Endometrium (tissue), 2 donors: ENCODE data around the gene PEX14.

ENCODE experiments used
- FAIRE-seq: peaks from 2 replicates; lab custom pipeline; 2012; peaks lifted over from hg19 to GRCh38; lab: Jason Lieb, UNC
- donor health status: control.
- donor health status: control.

Gene PEX14

GRCh38 chr1:10635085-10635896 lies 160.5 kb downstream of the PEX14 start:
- peak; percentile 29 for FAIRE-seq

DNA sequence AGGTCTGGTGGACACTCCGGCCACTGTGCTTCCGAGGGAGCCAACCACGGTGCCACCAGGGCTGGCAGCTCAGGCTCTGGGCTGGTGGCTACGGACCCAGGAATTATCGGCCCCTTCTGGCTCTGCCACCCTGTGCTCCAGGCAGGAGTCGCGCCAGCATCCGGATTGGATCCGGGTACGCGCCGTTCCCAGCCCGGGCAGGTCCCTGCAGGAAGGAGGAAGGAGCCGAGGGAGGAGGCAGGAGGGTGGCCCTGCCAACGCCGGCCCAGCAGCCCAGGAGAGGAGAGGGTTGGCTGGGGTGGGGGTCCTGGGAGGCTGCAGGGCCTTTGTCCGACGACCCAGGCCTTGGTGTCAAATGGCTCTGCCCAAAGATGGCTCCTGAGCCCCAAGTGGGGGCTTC lies 161.2 kb downstream of the PEX14 start:
- FAIRE-seq, result no peak

GRCh38 chr1:10637400-10637799 lies 162.7 kb downstream of the PEX14 start:
- FAIRE-seq, result no peak

GRCh38 chr1:10637834-10638558 lies 163.2 kb downstream of the PEX14 start:
- FAIRE-seq, result no peak

GRCh38 chr1:10638559-10639005 lies 163.8 kb downstream of the PEX14 start:
- FAIRE-seq, result no peak

DNA sequence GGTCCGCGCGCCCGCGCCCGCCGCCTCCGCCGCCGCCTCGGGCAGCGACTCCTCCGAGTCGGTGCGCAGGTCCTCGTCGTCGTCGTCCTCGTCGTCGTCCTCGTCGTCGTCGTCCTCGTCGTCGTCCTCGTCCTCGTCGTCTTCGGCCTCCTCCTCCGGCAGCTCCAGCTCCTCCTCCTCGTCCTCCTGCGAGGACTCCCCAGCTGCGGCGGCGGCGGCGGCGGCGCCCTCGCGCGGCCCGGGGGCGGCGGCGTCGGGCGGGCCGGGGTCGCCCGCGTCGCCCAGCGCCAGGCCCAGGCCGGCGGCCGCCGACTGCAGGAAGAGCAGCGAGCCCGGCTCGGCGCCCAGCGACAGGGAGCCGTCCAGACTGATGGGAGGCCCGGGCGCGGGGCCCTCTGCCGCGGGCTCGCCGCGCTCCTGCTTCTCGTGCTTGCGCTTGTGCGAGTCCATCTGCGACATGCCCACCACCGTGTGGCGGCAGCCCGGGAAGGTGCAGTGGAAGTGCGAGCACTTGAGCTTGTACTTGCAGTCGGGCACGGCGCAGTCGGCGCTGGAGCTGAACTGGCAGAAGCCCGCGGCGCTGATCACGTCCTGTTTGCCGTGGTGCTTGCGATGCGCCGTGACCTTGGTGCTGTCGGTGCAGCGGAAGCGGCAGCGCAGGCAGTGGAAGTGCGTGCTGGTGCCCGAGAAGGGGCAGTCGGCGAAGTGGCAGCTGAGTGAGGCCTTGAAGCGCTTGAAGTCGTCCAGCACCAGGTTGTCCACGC lies 164.4 kb downstream of the PEX14 start:
- no peak for FAIRE-seq

DNA sequence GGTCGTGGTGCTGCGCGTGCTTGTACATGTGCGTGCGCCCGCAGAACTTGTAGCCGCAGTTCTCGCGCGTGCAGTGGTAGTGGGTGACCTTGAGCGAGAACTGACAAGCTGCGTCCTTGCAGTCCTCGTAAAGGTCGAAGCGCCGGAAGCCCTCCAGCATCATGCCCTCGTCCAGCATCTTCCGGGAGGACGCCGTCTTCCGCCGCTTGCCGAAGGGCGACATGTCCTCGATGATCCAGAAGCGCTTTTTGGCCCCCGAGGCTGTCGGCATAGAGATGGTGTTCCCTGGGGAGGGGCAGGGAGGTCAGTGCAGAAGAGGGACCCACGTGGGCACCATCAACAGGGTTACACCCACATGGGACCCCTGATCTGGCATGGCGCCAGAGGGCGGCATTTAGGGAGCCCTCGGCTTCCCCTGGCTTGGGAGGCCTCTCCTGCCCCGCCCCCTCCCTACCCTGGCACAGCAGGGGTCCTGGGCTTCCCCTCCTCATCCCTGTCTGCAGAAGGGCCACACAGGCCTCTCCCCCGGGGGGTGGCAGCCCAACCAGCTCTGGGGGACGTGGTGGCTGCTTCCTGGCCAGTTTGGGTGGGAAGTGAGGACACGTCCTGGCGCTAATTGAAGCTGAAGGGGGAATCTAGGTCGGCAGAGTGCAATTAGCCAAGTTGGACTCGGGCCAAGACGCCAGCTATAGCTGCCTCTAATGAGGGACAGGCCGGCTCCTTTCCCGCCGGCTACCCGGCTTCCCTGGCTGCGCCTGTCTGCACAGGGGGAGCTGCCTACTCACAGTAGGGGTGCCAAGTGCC lies 165.2 kb downstream of the PEX14 start:
- FAIRE-seq, result no peak

- no peak for FAIRE-seq
Measured at GRCh38 chr1:10640843-10641553, 166.2 kb downstream of the PEX14 start.

DNA sequence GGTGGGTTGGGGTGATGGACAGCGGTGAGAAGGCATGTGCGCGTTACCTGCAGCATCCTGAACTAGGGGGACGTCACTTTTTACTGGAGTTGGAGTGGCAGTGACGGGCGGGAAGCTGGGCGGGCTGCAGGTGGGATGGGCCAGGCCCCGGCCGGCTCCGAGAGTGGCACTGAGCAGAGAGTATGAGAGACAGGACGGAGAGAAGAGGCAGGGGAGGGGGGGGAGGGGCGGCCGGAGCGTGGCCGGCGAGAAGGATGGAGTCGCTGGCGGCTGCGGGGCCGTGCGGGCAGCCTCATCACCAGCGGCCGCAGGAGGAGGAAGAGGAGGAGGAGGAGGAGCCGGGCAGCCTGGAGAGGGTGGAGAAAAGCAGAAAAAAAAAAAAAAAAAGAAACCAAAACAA lies 167.2 kb downstream of the PEX14 start:
- no peak for FAIRE-seq

DNA sequence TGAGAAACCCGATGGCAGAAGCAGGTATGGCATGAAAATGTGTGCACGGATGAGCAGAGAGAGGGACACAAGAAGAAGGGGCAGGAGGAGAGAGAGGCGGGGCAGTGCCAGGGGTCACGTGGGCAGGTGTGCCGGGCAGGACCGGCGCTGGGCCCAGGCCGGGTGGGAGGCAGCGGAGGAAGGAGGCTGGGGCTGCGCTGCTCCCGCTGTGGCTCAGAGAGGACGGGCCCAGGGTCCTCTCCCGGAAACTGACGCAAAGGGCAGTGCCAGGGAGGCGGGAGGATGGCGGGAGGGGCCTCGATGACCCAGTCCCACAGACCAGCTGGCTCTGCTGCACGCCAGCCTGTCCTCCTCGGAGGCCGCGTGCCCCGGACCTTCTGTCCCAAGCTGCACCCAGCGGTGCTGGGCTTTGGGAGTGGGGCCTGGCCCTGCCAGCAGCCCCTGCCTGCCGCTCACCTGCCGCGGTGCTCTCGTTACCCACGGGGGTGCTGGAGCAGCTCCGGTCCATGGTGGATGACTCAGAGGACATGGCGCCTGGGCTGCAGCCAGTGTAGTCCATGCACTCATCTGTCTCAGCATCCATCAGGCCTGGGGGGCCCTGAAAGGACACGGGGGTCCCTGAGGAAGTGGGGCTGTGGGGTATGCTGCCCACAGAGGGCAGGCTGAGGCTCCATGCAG lies 167.8 kb downstream of the PEX14 start:
- FAIRE-seq, result no peak

GRCh38 chr1:10643607-10644306 lies 169.0 kb downstream of the PEX14 start:
- no peak for FAIRE-seq

- FAIRE-seq, result no peak
Measured at GRCh38 chr1:10644307-10645128, 169.8 kb downstream of the PEX14 start.

GRCh38 chr1:10646347-10646861 lies 171.7 kb downstream of the PEX14 start:
- no peak for FAIRE-seq

DNA sequence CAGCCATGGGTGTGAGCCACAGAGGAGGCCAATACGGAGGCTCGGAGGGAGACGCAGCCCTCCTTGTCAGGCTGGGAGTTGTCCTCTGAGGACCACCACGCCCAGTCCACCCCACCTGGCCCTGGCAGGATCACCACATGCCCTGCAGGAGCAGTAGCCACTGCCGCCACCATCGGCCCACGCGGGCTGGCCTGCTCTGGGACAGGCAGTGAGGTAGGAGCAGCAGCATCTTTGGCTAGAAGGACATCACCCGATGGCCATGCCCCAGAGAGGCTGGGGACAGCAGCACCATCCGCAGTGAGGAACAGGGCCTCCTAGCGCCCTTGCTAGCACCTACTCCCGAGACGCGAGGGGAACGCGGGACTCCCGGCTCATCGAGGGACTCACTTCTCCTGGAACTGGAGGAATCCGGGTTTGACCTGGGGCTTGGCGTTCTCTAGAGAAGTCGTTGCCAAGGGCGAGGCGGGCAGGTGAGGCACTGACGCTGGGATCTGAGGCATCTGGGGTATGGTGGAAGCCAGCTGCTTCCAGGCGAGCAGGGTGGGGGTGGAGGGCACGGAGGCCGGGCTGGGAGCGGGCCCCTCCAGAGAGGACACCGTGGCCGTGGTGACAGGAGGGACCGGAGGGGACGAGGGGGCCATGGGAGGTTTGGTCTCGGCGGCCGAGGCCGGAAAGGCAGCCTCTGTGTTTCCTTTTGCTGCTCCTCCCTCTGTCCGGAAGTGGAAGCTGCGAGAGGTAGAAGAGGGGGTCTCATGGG lies 172.8 kb downstream of the PEX14 start:
- no peak for FAIRE-seq

GRCh38 chr1:10648689-10649516 lies 174.2 kb downstream of the PEX14 start:
- FAIRE-seq, result no peak

GRCh38 chr1:10649517-10650201 lies 174.9 kb downstream of the PEX14 start:
- FAIRE-seq, result no peak
